HFF-Myc (cell line): ENCODE measurements around the gene HSPA6.
"Not testable (repeated sequence)": the region's sequence is repeated elsewhere in the genome, so short reads cannot be mapped to it uniquely, and the experiment has no call there.

Experiments used
- DNase-seq: peaks from one replicate; pipeline ENCODE4 v3.0.0-alpha.2; 2011; ENCODE audit warnings: low read depth; ENCODE audit errors: extremely low read depth
- H3K4me3 ChIP-seq: replicated peaks from 2 replicates; pipeline ENCODE4 v1.5.1; 2011; ENCODE audit warnings: low read depth, mild to moderate bottlenecking, control low read depth, low read length

Gene HSPA6

DNA sequence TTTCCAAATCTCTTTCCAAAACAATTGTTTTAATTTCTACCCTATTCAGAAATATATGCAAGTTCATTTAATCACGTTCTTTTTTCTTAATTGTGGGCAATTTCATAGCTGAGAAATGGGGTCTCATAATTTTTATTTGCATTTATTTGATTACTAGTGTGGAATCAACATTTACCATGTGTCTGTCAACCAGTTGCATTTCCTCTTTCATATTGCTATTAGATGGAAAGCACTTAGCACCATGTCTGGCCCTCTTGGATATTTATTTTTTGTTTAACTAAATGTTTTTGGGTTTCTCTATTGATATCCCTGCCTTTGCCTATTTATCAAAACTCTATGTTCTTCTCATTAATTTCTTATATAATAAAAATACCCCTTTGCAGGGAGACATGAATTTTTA lies 39.2 kb downstream of the HSPA6 start:
- DNase-seq, H3K4me3 ChIP-seq: not testable (repeated sequence)

DNA sequence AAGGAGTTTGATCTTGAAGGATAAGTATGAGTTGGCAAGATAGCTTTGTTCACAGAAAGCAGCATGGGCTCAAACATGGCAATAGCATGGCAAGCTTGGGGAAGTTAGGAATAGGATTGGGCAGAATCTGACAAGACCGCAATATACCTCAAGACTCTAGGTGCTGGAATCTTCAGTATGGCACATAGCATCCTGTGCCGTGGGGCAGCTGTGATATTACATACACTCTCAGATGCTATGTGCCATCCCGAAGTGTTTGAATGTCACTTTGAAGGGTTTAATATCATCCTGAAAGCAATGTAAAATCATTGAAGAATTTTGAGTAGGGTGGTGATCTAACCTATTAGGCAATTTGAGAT lies 42.2 kb downstream of the HSPA6 start:
- H3K4me3 ChIP-seq, DNase-seq: not testable (repeated sequence)

DNA sequence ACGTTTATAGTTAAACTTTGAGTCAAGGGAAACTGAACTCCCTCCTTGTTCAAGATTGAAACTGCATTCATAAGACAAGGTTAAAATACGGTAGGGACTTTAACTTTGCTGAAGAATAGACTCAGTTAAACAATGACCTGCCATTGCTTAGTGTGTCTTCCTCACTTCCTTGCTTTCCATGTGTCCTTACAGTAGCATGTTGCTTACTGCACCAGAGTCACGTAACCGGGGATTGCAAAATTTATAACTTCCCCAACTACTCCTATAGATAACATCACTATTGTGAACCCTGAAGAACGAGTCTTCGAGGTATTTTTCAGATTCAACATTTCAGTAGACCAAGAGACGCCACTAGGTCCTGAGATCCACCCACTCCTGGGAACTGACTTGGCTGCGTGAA lies 47.4 kb downstream of the HSPA6 start:
- not testable (repeated sequence) for DNase-seq, H3K4me3 ChIP-seq
